ENCODE measurements around the gene OR51Q1. TPM values are rescaled to one million over a fixed set of nuclear protein-coding genes. Genes with fewer than 3 reads are reported as not detected.

Gene OR51Q1
- total RNA-seq, 5 donors from 2014 or later (not counting 1 experiment from before 2014, with no cell fraction given) = not detected

DNA sequence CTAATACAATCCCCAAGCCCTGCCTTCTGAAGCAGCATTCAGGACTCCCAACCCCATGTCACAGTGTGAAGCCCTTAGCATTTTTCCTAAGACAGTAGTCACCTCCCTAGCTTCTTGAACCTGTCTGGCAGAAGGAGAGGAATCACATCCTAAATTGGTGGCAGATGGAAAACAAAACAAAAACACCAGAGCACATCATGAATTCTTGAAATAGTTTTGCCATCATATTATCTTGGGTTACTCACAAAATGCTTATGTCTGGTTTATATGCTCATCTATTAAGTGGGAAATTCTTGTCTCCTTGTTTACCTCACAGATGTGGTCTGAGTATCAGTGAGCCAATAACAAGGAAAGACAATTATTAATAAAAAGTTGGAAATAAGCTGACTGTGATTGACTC, 23.0 kb upstream of the OR51Q1 start:
- POLR2A ChIA-PET = no interaction called here
- Mint-ChIP-seq H3K4me3 (no peak overlapping the region), H3K36me3 (no peaks in the 10 kb centered on the region), H3K27ac (no peak overlapping the region), H3K9me3 (peaks cover 0 to 9% (median 0%) of the 10 kb centered on the region in 3 donors), H3K27me3 (peaks cover 4 to 20% of the 10 kb centered on the region in 2 donors), H3K4me1 (no peaks in the 10 kb centered on the region)
- no peaks in the 10 kb centered on the region for H3K27me3 ChIP-seq (replicated peaks in 1 of 2; ENCODE audit: control insufficient read depth in 2 of 2, extremely low read depth in 1 of 2, insufficient read depth in 2 of 2, low read length in 1 of 2)
- CTCF ChIA-PET = no interaction called here
- no peak overlapping the region for H3K4me3 ChIP-seq (ENCODE audit: control insufficient read depth in 1 of 2, extremely low read depth in 1 of 2, low read length in 1 of 2)
- H3K4me1 ChIP-seq (ENCODE audit: control insufficient read depth in 1 of 2, extremely low read depth in 1 of 2, insufficient read depth in 2 of 2, low read length in 2 of 2) = no peaks in the 10 kb centered on the region
- H3K27ac ChIP-seq (ENCODE audit: low read length) = no peak overlapping the region
- ATAC-seq (replicated peaks in 1 of 4) = no peak
- H3K36me3 ChIP-seq (ENCODE audit: control insufficient read depth in 2 of 2, extremely low read depth in 1 of 2, insufficient read depth in 1 of 2, low read length in 1 of 2) = no peaks in the 10 kb centered on the region
- no peaks in the 10 kb centered on the region for H3K9me3 ChIP-seq
- DNase-seq = no peak

DNA sequence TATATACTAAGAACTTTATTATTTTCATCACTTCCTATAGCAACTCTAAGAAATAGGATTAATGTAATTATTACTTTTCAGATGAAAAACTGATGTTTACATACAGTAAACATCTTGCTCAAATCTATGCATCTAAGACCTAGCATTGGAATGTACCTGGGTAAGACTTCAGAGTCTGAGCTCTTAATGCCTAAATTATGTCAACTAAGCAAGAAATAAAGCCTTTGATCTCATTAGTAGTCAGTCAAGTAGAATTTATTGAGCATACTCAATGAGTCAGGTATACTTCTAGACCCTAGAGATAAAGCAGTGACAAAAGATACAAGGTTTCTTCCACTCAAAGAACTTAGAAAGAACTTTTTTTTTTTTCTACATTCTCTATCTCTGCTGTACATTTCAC, 16.7 kb upstream of the OR51Q1 start:
- Mint-ChIP-seq H3K9me3 (peaks cover 0 to 4% (median 0%) of the 10 kb centered on the region in 3 donors), H3K27me3 (peaks cover 16 to 27% of the 10 kb centered on the region in 2 donors)
- no peak for DNase-seq

DNA sequence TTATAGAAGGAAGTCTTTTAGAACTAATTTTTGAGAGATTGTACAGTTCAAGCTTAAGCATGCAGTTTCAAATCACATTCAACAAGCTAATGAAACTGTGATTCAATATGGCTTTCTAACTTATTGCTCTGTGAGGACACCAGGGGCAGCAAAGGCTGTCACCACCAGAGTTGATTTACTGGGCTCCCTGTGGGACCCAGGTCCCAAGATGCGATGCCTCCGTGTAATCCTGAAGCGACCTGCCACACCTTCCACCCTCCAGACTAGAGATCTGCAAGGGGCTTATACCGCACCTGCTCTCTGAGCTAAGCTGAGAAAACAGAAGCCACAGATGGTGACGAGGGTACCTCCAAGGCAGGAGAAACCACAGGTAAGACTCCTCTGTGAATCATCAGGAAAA, 918 bp upstream of the OR51Q1 start:
- Mint-ChIP-seq H3K9me3 (peaks cover 0 to 4% (median 3%) of the 10 kb centered on the region in 3 donors), H3K27ac (no peak overlapping the region), H3K27me3 (peaks cover 14 to 18% of the 10 kb centered on the region in 2 donors), H3K4me1 (no peaks in the 10 kb centered on the region), H3K4me3 (no peak overlapping the region), H3K36me3 (no peaks in the 10 kb centered on the region)
- H3K4me1 ChIP-seq (ENCODE audit: control insufficient read depth in 1 of 2, extremely low read depth in 1 of 2, insufficient read depth in 2 of 2, low read length in 2 of 2) = no peaks in the 10 kb centered on the region
- ATAC-seq (replicated peaks in 1 of 4) (no peak), DNase-seq (no peak)
- H3K27ac ChIP-seq (ENCODE audit: low read length) = no peak overlapping the region
- peaks cover 0 to 4% of the 10 kb centered on the region in 2 experiments for H3K27me3 ChIP-seq (replicated peaks in 1 of 2; ENCODE audit: control insufficient read depth in 2 of 2, extremely low read depth in 1 of 2, insufficient read depth in 2 of 2, low read length in 1 of 2)
- no peak overlapping the region for H3K4me3 ChIP-seq (ENCODE audit: control insufficient read depth in 1 of 2, extremely low read depth in 1 of 2, low read length in 1 of 2)
- no peaks in the 10 kb centered on the region for H3K9me3 ChIP-seq
- WGBS (ENCODE audit: insufficient coverage) = 79% methylated on average over 3 of the region's 5 CpGs
- H3K36me3 ChIP-seq (ENCODE audit: control insufficient read depth in 2 of 2, extremely low read depth in 1 of 2, insufficient read depth in 1 of 2, low read length in 1 of 2) = no peaks in the 10 kb centered on the region
- ChIA-PET POLR2A (no interaction called here), CTCF (no interaction called here)

More for the DNA sequence above, 16.7 kb upstream of the OR51Q1 start:
- no peak for ATAC-seq (replicated peaks in 1 of 4)
- Mint-ChIP-seq H3K27ac (no peak overlapping the region), H3K36me3 (no peaks in the 10 kb centered on the region), H3K4me3 (no peak overlapping the region), H3K4me1 (no peaks in the 10 kb centered on the region)
- Histone ChIP-seq H3K27ac (ENCODE audit: low read length) (no peak overlapping the region), H3K36me3 (ENCODE audit: control insufficient read depth in 2 of 2, extremely low read depth in 1 of 2, insufficient read depth in 1 of 2, low read length in 1 of 2) (no peaks in the 10 kb centered on the region), H3K27me3 (replicated peaks in 1 of 2; ENCODE audit: control insufficient read depth in 2 of 2, extremely low read depth in 1 of 2, insufficient read depth in 2 of 2, low read length in 1 of 2) (no peaks in the 10 kb centered on the region), H3K4me3 (ENCODE audit: control insufficient read depth in 1 of 2, extremely low read depth in 1 of 2, low read length in 1 of 2) (no peak overlapping the region), H3K4me1 (ENCODE audit: control insufficient read depth in 1 of 2, extremely low read depth in 1 of 2, insufficient read depth in 2 of 2, low read length in 2 of 2) (no peaks in the 10 kb centered on the region), H3K9me3 (no peaks in the 10 kb centered on the region)
- POLR2A ChIA-PET = no interaction called here
- CTCF ChIA-PET = no interaction called here

DNA sequence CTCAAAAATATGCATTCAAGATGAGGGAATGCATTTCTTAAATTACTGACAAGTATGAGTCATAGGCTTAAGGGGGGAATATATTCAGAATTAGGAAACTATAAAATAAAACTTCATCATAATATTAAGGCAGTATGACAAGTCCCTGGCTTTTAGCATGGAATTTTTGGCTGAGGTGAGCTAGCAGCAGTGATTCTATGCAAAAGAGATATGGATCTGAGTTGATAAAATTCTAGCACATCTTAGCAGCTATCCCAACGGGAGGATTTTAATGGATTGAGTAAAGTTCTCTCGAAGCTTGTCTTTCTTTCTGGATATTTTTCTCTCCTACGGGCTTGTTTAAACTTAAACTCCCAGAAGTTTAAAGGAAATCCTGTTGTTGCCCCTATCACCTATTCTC, 1.2 kb downstream of the OR51Q1 start:
- no peak for ATAC-seq (replicated peaks in 1 of 4)
- DNase-seq = no peak
- no peaks in the 10 kb centered on the region for H3K4me1 ChIP-seq (ENCODE audit: control insufficient read depth in 1 of 2, extremely low read depth in 1 of 2, insufficient read depth in 2 of 2, low read length in 2 of 2)
- peaks cover 0 to 4% of the 10 kb centered on the region in 2 experiments for H3K27me3 ChIP-seq (replicated peaks in 1 of 2; ENCODE audit: control insufficient read depth in 2 of 2, extremely low read depth in 1 of 2, insufficient read depth in 2 of 2, low read length in 1 of 2)
- Mint-ChIP-seq H3K27me3 (peaks cover 18 to 26% of the 10 kb centered on the region in 2 donors), H3K4me1 (no peaks in the 10 kb centered on the region), H3K36me3 (no peaks in the 10 kb centered on the region), H3K9me3 (peaks cover 0 to 4% (median 3%) of the 10 kb centered on the region in 3 donors), H3K4me3 (no peak overlapping the region), H3K27ac (no peak overlapping the region)
- H3K9me3 ChIP-seq = no peaks in the 10 kb centered on the region
- ChIA-PET CTCF (no interaction called here), POLR2A (no interaction called here)
- H3K27ac ChIP-seq (ENCODE audit: low read length) = no peak overlapping the region
- no peak overlapping the region for H3K4me3 ChIP-seq (ENCODE audit: control insufficient read depth in 1 of 2, extremely low read depth in 1 of 2, low read length in 1 of 2)
- no peaks in the 10 kb centered on the region for H3K36me3 ChIP-seq (ENCODE audit: control insufficient read depth in 2 of 2, extremely low read depth in 1 of 2, insufficient read depth in 1 of 2, low read length in 1 of 2)
- no CpG with 5 or more reads among the region's 3 CpGs for WGBS (ENCODE audit: insufficient coverage)

DNA sequence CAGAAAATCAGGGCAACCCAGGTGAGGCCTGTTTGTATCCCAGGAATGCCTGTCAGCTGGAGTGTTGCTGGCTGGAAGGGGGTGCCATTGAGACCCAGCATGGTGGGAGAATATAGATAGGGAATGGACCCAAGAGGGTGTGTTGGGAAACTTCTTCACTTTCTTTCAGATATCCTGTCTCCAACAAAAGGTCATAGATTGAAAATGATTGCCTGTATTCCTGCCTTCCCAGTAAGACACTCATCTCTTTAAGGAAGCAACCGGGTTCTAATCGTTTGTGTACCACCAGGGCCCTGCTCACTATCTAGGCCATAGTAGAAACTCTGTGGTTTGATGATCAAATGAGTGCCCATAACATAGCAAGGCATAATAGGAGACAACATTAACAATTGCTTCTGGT, 19.5 kb downstream of the OR51Q1 start, which contains the start of gene OR51I1:
TSS of gene OR51I1 (minus strand) at position 101 of the 400 bp plus-strand sequence. CDS start at position 101, 0 bp downstream.
- H3K4me3 Mint-ChIP-seq = no peak within 1 kb of the TSS
- ATAC-seq (replicated peaks in 1 of 4) = no peak
- POLR2A ChIA-PET = no interaction called here
- no peaks in the 10 kb centered on the region for H3K27me3 ChIP-seq (replicated peaks in 1 of 2; ENCODE audit: control insufficient read depth in 2 of 2, extremely low read depth in 1 of 2, insufficient read depth in 2 of 2, low read length in 1 of 2)
- H3K4me3 ChIP-seq (ENCODE audit: control insufficient read depth in 1 of 2, extremely low read depth in 1 of 2, low read length in 1 of 2) = no peak within 1 kb of the TSS
- DNase-seq = no peak
- no peaks in the 10 kb centered on the region for H3K9me3 ChIP-seq
- WGBS (ENCODE audit: insufficient coverage) = 29% methylated on average over 2 of the region's 2 CpGs
- H3K36me3 Mint-ChIP-seq = no peaks in the 10 kb centered on the region
- no peak within 1 kb of the TSS for H3K27ac ChIP-seq (ENCODE audit: low read length)
- peaks cover 0 to 5% (median 0%) of the 10 kb centered on the region in 3 donors for H3K9me3 Mint-ChIP-seq
- no peak within 1 kb of the TSS for H3K27ac Mint-ChIP-seq
- H3K27me3 Mint-ChIP-seq = peaks cover 13 to 28% of the 10 kb centered on the region in 2 donors
- no peaks in the 10 kb centered on the region for H3K36me3 ChIP-seq (ENCODE audit: control insufficient read depth in 2 of 2, extremely low read depth in 1 of 2, insufficient read depth in 1 of 2, low read length in 1 of 2)
- H3K4me1 Mint-ChIP-seq = no peaks in the 10 kb centered on the region
- no peaks in the 10 kb centered on the region for H3K4me1 ChIP-seq (ENCODE audit: control insufficient read depth in 1 of 2, extremely low read depth in 1 of 2, insufficient read depth in 2 of 2, low read length in 2 of 2)
- CTCF ChIA-PET = no interaction called here

DNA sequence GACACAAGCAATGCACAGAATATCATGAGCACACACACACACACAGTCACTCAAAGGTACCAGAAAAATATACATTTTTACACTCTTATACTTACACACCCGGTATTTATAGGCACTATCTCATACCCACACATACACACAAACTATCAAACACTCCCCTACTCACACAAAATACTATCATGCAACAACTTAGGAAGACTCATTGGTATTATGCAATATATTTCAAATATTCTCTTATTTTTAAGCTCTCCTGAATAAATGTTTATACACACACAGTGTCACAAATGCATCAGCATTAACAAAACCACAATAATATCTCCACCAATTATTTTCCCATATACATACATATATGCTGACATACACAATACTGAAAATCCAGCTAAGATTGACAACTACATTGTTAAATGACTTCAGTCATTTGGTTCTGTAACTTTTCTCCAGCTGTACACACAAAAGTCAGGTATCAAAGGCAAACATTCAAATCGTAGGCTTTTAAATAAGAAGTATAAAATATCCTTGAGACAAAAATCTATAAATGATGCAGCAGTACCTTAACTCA, 22.0 kb downstream of the OR51Q1 start:
- no peak for DNase-seq
- no peaks in the 10 kb centered on the region for H3K4me1 Mint-ChIP-seq
- ChIA-PET CTCF (no interaction called here), POLR2A (no interaction called here)
- no peaks in the 10 kb centered on the region for H3K36me3 ChIP-seq (ENCODE audit: control insufficient read depth in 2 of 2, extremely low read depth in 1 of 2, insufficient read depth in 1 of 2, low read length in 1 of 2)
- no peaks in the 10 kb centered on the region for H3K27me3 ChIP-seq (replicated peaks in 1 of 2; ENCODE audit: control insufficient read depth in 2 of 2, extremely low read depth in 1 of 2, insufficient read depth in 2 of 2, low read length in 1 of 2)
- no peaks in the 10 kb centered on the region for H3K36me3 Mint-ChIP-seq
- no peak overlapping the region for H3K27ac ChIP-seq (ENCODE audit: low read length)
- peaks cover 0 to 5% (median 0%) of the 10 kb centered on the region in 3 donors for H3K9me3 Mint-ChIP-seq
- no peak overlapping the region for H3K4me3 ChIP-seq (ENCODE audit: control insufficient read depth in 1 of 2, extremely low read depth in 1 of 2, low read length in 1 of 2)
- H3K4me1 ChIP-seq (ENCODE audit: control insufficient read depth in 1 of 2, extremely low read depth in 1 of 2, insufficient read depth in 2 of 2, low read length in 2 of 2) = no peaks in the 10 kb centered on the region
- H3K4me3 Mint-ChIP-seq = no peak overlapping the region
- H3K27me3 Mint-ChIP-seq = peaks cover 13 to 24% of the 10 kb centered on the region in 2 donors
- no CpG with 5 or more reads among the region's 2 CpGs for WGBS (ENCODE audit: insufficient coverage)
- no peak overlapping the region for H3K27ac Mint-ChIP-seq
- H3K9me3 ChIP-seq = no peaks in the 10 kb centered on the region
- ATAC-seq (replicated peaks in 1 of 4) = no peak

DNA sequence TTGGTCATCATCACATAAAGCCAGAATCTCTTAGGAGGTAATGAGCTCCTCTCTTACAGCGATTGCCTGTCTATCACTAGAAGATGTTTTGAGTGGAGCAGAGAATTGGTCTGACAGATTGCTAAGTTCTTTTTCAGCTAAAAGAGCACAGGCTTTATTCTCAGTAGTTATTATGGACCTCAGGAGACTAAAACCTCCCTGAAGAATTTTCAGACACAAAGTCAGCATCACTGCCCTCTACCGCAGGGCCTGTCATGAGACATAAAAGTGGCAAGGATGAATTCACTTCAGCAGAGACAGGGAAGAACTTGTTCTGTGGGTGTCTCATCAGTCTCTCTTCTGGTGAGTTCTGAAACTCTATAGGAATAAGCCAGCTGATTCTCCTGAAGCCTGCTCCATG, 27.1 kb downstream of the OR51Q1 start, which contains the start of gene OR51I2:
TSS of gene OR51I2 (plus strand) at position 301 of the 400 bp plus-strand sequence. CDS start 4,166 bp downstream, outside the sequence.
- no peaks in the 10 kb centered on the region for H3K36me3 Mint-ChIP-seq
- ChIA-PET CTCF (no interaction called here), POLR2A (no interaction called here)
- no peak within 1 kb of the TSS for H3K4me3 Mint-ChIP-seq
- no peaks in the 10 kb centered on the region for H3K36me3 ChIP-seq (ENCODE audit: control insufficient read depth in 2 of 2, extremely low read depth in 1 of 2, insufficient read depth in 1 of 2, low read length in 1 of 2)
- H3K27me3 Mint-ChIP-seq = peaks cover 4 to 14% of the 10 kb centered on the region in 2 donors
- H3K4me1 Mint-ChIP-seq = no peaks in the 10 kb centered on the region
- ATAC-seq (replicated peaks in 1 of 4) = no peak
- peaks cover 0 to 3% (median 0%) of the 10 kb centered on the region in 3 donors for H3K9me3 Mint-ChIP-seq
- H3K4me3 ChIP-seq (ENCODE audit: control insufficient read depth in 1 of 2, extremely low read depth in 1 of 2, low read length in 1 of 2) = no peak within 1 kb of the TSS
- no CpG with 5 or more reads among the region's 2 CpGs for WGBS (ENCODE audit: insufficient coverage)
- no peaks in the 10 kb centered on the region for H3K9me3 ChIP-seq
- no peak within 1 kb of the TSS for H3K27ac ChIP-seq (ENCODE audit: low read length)
- no peak for DNase-seq
- H3K4me1 ChIP-seq (ENCODE audit: control insufficient read depth in 1 of 2, extremely low read depth in 1 of 2, insufficient read depth in 2 of 2, low read length in 2 of 2) = no peaks in the 10 kb centered on the region
- no peaks in the 10 kb centered on the region for H3K27me3 ChIP-seq (replicated peaks in 1 of 2; ENCODE audit: control insufficient read depth in 2 of 2, extremely low read depth in 1 of 2, insufficient read depth in 2 of 2, low read length in 1 of 2)
- no peak within 1 kb of the TSS for H3K27ac Mint-ChIP-seq
